T-cell (primary cell): ENCODE data around the gene OR51D1. TPM values are rescaled to one million over a fixed set of nuclear protein-coding genes. Genes with fewer than 3 reads are reported as not detected.

Experiments used
- ATAC-seq, 4 experiments: fragments of 200-7000 bp in 3 of 4; fragments of 150-1000 bp in 1 of 4; cut with Tn5 transposase; replicated peaks in 1 of 4; 1 replicate in 3 of 4; 2 replicates in 1 of 4; pipeline ENCODE4 v1.10.0; 2021; ENCODE audit warnings: moderate library complexity in 3 of 4, mild to moderate bottlenecking in 2 of 4, moderate number of reproducible peaks in 1 of 4
- CTCF ChIA-PET, 2 donors: fragments of 300-600 bp; sonication (Branson Sonifier 250); formaldehyde crosslinking; loops; one replicate each; lab custom pipeline; 2022; ENCODE audit warnings: antibody characterized with exemption in 2 of 2; lab: Charles Lee
- POLR2A ChIA-PET, 2 donors: fragments of 300-600 bp; sonication (Branson Sonifier 250); formaldehyde crosslinking; loops; one replicate each; lab custom pipeline; 2022; ENCODE audit warnings: antibody characterized with exemption in 2 of 2; lab: Charles Lee
- DNase-seq, 35 experiments: peaks; one replicate each; pipeline versions ENCODE4 v3.0.0 to v3.0.0-alpha.2; 2013 to 2023
- H3K27ac ChIP-seq: one replicate; pipeline ENCODE4 v1.5.1; 2013; ENCODE audit warnings: low read length
- H3K27me3 ChIP-seq, 2 experiments: replicated peaks in 1 of 2; 1 replicate in 1 of 2; 2 replicates in 1 of 2; pipeline versions ENCODE4 v1.6.1 to v1.7.0; 2013; ENCODE audit warnings: low read length in 1 of 2, mixed read lengths in 1 of 2; ENCODE audit not compliant: control insufficient read depth in 2 of 2, insufficient read depth in 2 of 2; ENCODE audit errors: extremely low read depth in 1 of 2
- H3K36me3 ChIP-seq, 2 donors: 1 replicate in 1 of 2; 2 replicates in 1 of 2; pipeline versions ENCODE4 v1.6.1 to v1.7.0; 2013; ENCODE audit warnings: low read length in 1 of 2; ENCODE audit not compliant: control insufficient read depth in 2 of 2, insufficient read depth in 1 of 2; ENCODE audit errors: extremely low read depth in 1 of 2
- H3K4me1 ChIP-seq, 2 experiments: 1 replicate in 1 of 2; 2 replicates in 1 of 2; pipeline versions ENCODE4 v1.6.1 to v1.7.0; 2013; ENCODE audit warnings: low read length in 2 of 2, mixed read lengths in 1 of 2; ENCODE audit not compliant: insufficient read depth in 2 of 2, control insufficient read depth in 1 of 2; ENCODE audit errors: extremely low read depth in 1 of 2
- H3K4me3 ChIP-seq, 2 donors: 1 replicate in 1 of 2; 2 replicates in 1 of 2; pipeline versions ENCODE4 v1.5.1 to v1.7.0; 2013; ENCODE audit warnings: mild to moderate bottlenecking in 2 of 2, low read length in 1 of 2, moderate library complexity in 1 of 2; ENCODE audit not compliant: control insufficient read depth in 1 of 2; ENCODE audit errors: extremely low read depth in 1 of 2
- H3K9me3 ChIP-seq: 2 replicates; pipeline ENCODE4 v1.7.0; 2013
- H3K27ac Mint-ChIP-seq, 2 donors: one replicate each; pipeline ENCODE4 v1.8.0; 2020 to 2021; ENCODE audit warnings: mild to moderate bottlenecking in 2 of 2, mixed read lengths in 2 of 2
- H3K27me3 Mint-ChIP-seq, 2 donors: one replicate each; pipeline ENCODE4 v1.8.0; 2021 to 2022; ENCODE audit warnings: mixed read lengths in 2 of 2
- H3K36me3 Mint-ChIP-seq: one replicate; pipeline ENCODE4 v1.8.0; 2021; ENCODE audit warnings: mixed read lengths
- H3K4me1 Mint-ChIP-seq, 3 donors: one replicate each; pipeline ENCODE4 v1.8.0; 2020 to 2022; ENCODE audit warnings: mixed read lengths in 3 of 3, mild to moderate bottlenecking in 1 of 3
- H3K4me3 Mint-ChIP-seq, 3 donors: one replicate each; pipeline ENCODE4 v1.8.0; 2020 to 2022; ENCODE audit warnings: mild to moderate bottlenecking in 3 of 3, mixed read lengths in 3 of 3, moderate library complexity in 3 of 3
- H3K9me3 Mint-ChIP-seq, 3 donors: one replicate each; pipeline ENCODE4 v1.8.0; 2020 to 2022; ENCODE audit warnings: mixed read lengths in 3 of 3
- WGBS: methylation state at CpG from one replicate; pipeline ENCODE4 v1.1.5; 2013; ENCODE audit warnings: missing lambda C conversion rate; ENCODE audit not compliant: insufficient coverage; 5-methylcytosine and 5-hydroxymethylcytosine counted together
- total RNA-seq, 35 experiments: library from RNA in 6 of 35; stranded (reverse) in 6 of 35; fragments of 120-200 nt in 1 of 35; gene quantifications; one replicate each; pipeline versions ENCODE4 v1.2.1 to v1.2.4 and lab custom pipeline; 2013 to 2026

Gene OR51D1
- total RNA-seq, 5 donors from 2014 or later (not counting 1 experiment from before 2014, with no cell fraction given), result not detected

- H3K27ac ChIP-seq, result no peak overlapping the region
- DNase-seq, result no peak
- Mint-ChIP-seq H3K27me3 (peaks cover 3 to 16% of the 10 kb centered on the region in 2 donors), H3K4me3 (no peak overlapping the region), H3K27ac (no peak overlapping the region), H3K36me3 (no peaks in the 10 kb centered on the region), H3K9me3 (no peaks in the 10 kb centered on the region), H3K4me1 (no peaks in the 10 kb centered on the region)
- peaks cover 0 to 22% of the 10 kb centered on the region in 2 experiments for H3K27me3 ChIP-seq
- peaks cover 0 to 3% of the 10 kb centered on the region in 2 experiments for H3K4me1 ChIP-seq
- no peaks in the 10 kb centered on the region for H3K9me3 ChIP-seq
- no peaks in the 10 kb centered on the region for H3K36me3 ChIP-seq
- ATAC-seq, result no peak
- WGBS, result 77% methylated on average over 4 of the region's 7 CpGs
- CTCF ChIA-PET, result no interaction called here
- no peak overlapping the region for H3K4me3 ChIP-seq
- POLR2A ChIA-PET, result no interaction called here
Measured at GRCh38 chr11:4642043-4642442, 4.8 kb downstream of the OR51D1 start.

- CTCF ChIA-PET, result no interaction called here
Measured at GRCh38 chr11:4643076-4643475, 5.8 kb downstream of the OR51D1 start.

GRCh38 chr11:4643682-4644081 is 6.4 kb downstream of the OR51D1 start, which contains the start of gene OR51E1:
TSS of gene OR51E1 (plus strand) at chr11:4643982. CDS start at chr11:4652527, 8,545 bp downstream.
- 81% methylated on average over 2 of the region's 3 CpGs for WGBS

More at GRCh38 chr11:4643076-4643475, 5.8 kb downstream of the OR51D1 start:
- WGBS, result 30% methylated on average over 3 of the region's 5 CpGs
- no peak overlapping the region for H3K4me3 Mint-ChIP-seq
- peaks cover 3 to 16% of the 10 kb centered on the region in 2 donors for H3K27me3 Mint-ChIP-seq
- no peaks in the 10 kb centered on the region for H3K4me1 Mint-ChIP-seq
- ATAC-seq, result no peak
- Histone ChIP-seq H3K9me3 (no peaks in the 10 kb centered on the region), H3K27ac (no peak overlapping the region), H3K4me3 (no peak overlapping the region), H3K27me3 (peaks cover 0 to 18% of the 10 kb centered on the region in 2 experiments), H3K4me1 (no peaks in the 10 kb centered on the region), H3K36me3 (no peaks in the 10 kb centered on the region)
- POLR2A ChIA-PET, result no interaction called here
- H3K36me3 Mint-ChIP-seq, result no peaks in the 10 kb centered on the region
- no peak for DNase-seq
- H3K9me3 Mint-ChIP-seq, result no peaks in the 10 kb centered on the region
- H3K27ac Mint-ChIP-seq, result no peak overlapping the region

GRCh38 chr11:4644233-4644632 is 7.0 kb downstream of the OR51D1 start:
- DNase-seq, result no peak
- Mint-ChIP-seq H3K27me3 (peaks cover 3 to 16% of the 10 kb centered on the region in 2 donors), H3K4me1 (no peaks in the 10 kb centered on the region), H3K9me3 (no peaks in the 10 kb centered on the region), H3K4me3 (no peak overlapping the region), H3K27ac (no peak overlapping the region), H3K36me3 (no peaks in the 10 kb centered on the region)
- 58% methylated on average over 3 of the region's 4 CpGs for WGBS
- Histone ChIP-seq H3K36me3 (no peaks in the 10 kb centered on the region), H3K27me3 (peaks cover 0 to 18% of the 10 kb centered on the region in 2 experiments), H3K4me1 (no peaks in the 10 kb centered on the region), H3K9me3 (no peaks in the 10 kb centered on the region), H3K4me3 (no peak overlapping the region), H3K27ac (no peak overlapping the region)
- CTCF ChIA-PET, result no interaction called here
- POLR2A ChIA-PET, result interaction anchor here in 1 of 2 donors (0.5 kb wide), 1 partner anchor 1165 kb away, joined by 5 read pairs; no protein-coding TSS in a partner anchor
- no peak for ATAC-seq

More at GRCh38 chr11:4643682-4644081, 6.4 kb downstream of the OR51D1 start, which contains the start of gene OR51E1:
- Histone ChIP-seq H3K4me3 (no peak within 1 kb of the TSS), H3K27me3 (peaks cover 0 to 18% of the 10 kb centered on the region in 2 experiments), H3K36me3 (no peaks in the 10 kb centered on the region), H3K9me3 (no peaks in the 10 kb centered on the region), H3K4me1 (no peaks in the 10 kb centered on the region), H3K27ac (no peak within 1 kb of the TSS)
- CTCF ChIA-PET, result no interaction called here
- no peaks in the 10 kb centered on the region for H3K36me3 Mint-ChIP-seq
- no peak within 1 kb of the TSS for H3K27ac Mint-ChIP-seq
- H3K4me1 Mint-ChIP-seq, result no peaks in the 10 kb centered on the region
- H3K9me3 Mint-ChIP-seq, result no peaks in the 10 kb centered on the region
- no peak for ATAC-seq
- peaks cover 3 to 16% of the 10 kb centered on the region in 2 donors for H3K27me3 Mint-ChIP-seq
- no peak for DNase-seq
- POLR2A ChIA-PET, result interaction anchor here in 1 of 2 donors (0.5 kb wide), 1 partner anchor 1166 kb away, joined by 5 read pairs; no protein-coding TSS in a partner anchor
- H3K4me3 Mint-ChIP-seq, result no peak within 1 kb of the TSS

- Mint-ChIP-seq H3K27me3 (peaks cover 3 to 15% of the 10 kb centered on the region in 2 donors), H3K27ac (no peak overlapping the region), H3K4me3 (no peak overlapping the region), H3K36me3 (no peaks in the 10 kb centered on the region), H3K4me1 (no peaks in the 10 kb centered on the region), H3K9me3 (no peaks in the 10 kb centered on the region)
- Histone ChIP-seq H3K27me3 (peaks cover 0 to 18% of the 10 kb centered on the region in 2 experiments), H3K27ac (no peak overlapping the region), H3K4me3 (no peak overlapping the region), H3K36me3 (no peaks in the 10 kb centered on the region), H3K9me3 (no peaks in the 10 kb centered on the region), H3K4me1 (no peaks in the 10 kb centered on the region)
- ChIA-PET CTCF (interaction anchor here in 1 of 2 donors (1.3 kb wide), 1 partner anchor 9 kb away, joined by 3 read pairs; the partner anchor contains the start of gene OR51D1), POLR2A (no interaction called here)
- ATAC-seq, result no peak
- DNase-seq, result no peak
- 86% methylated on average over 1 of the region's 2 CpGs for WGBS
Measured at GRCh38 chr11:4645974-4646373, 8.7 kb downstream of the OR51D1 start.

GRCh38 chr11:4647766-4648165 is 10.5 kb downstream of the OR51D1 start:
- Mint-ChIP-seq H3K4me1 (no peaks in the 10 kb centered on the region), H3K36me3 (no peaks in the 10 kb centered on the region), H3K27ac (no peak overlapping the region), H3K9me3 (peaks cover 0 to 2% (median 0%) of the 10 kb centered on the region in 3 donors), H3K27me3 (peaks cover 3 to 13% of the 10 kb centered on the region in 2 donors), H3K4me3 (no peak overlapping the region)
- WGBS, result 73% methylated on average over 3 of the region's 4 CpGs
- CTCF ChIA-PET, result interaction anchor here in 1 of 2 donors (0.9 kb wide), 1 partner anchor 12 kb away, joined by 4 read pairs; no protein-coding TSS in a partner anchor
- H3K27me3 ChIP-seq, result peaks cover 0 to 10% of the 10 kb centered on the region in 2 experiments
- no peak overlapping the region for H3K4me3 ChIP-seq
- H3K36me3 ChIP-seq, result no peaks in the 10 kb centered on the region
- POLR2A ChIA-PET, result no interaction called here
- DNase-seq (no peak), ATAC-seq (no peak)
- H3K27ac ChIP-seq, result no peak overlapping the region
- no peaks in the 10 kb centered on the region for H3K9me3 ChIP-seq
- no peaks in the 10 kb centered on the region for H3K4me1 ChIP-seq
